GM18951 (cell line): ENCODE measurements around the gene PTPN5.

Source experiments
- POLR2A ChIP-seq: IDR thresholded peaks from 4 replicates; pipeline ENCODE4 v1.6.1; 2011; ENCODE audit warnings: mild to moderate bottlenecking; ENCODE audit not compliant: insufficient read length, insufficient read depth; ENCODE audit errors: extremely low read depth
- in situ Hi-C: fragments of 300-500 bp; cut with MboI; formaldehyde crosslinking; loops from one replicate; pipeline ENCODE4 v1.12.0; 2022; ENCODE audit warnings: low sequenced_read_pairs, mixed read lengths, inconsistent platforms; ENCODE audit not compliant: unreplicated experiment

PTPN5 gene

GRCh38 chr11:18743900-18744514 lies 47.6 kb downstream of the PTPN5 start:
- in situ Hi-C loops, result loop anchor here (25.0 kb wide), 1 partner anchor 207 kb away; the partner anchor contains the start of gene TSG101
- TF ChIP-seq POLR2A, result no peak

DNA sequence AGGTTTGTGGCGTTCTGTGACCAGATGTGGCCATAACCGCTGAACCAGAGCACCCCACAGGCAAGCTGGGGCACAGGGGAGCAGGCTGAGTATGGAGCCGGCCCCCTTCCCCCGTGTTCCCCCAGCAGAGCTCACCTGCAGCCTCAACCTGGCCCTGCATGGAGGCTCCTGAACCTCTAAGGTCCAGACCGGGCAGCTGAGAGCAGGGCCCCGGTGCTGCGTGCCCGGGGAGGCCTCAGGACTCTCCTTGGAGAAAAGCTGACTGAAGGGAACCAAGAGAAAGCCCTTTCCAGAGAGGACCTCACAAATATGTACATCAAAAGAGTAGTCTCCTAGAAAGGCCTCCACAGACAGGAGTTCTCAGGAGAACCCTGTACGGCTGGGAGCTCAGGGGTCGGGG lies 48.2 kb downstream of the PTPN5 start:
- TF ChIP-seq POLR2A, result no peak
- in situ Hi-C loops, result loop anchor here (25.0 kb wide), 1 partner anchor 206 kb away; the partner anchor contains the start of gene TSG101

GRCh38 chr11:18741783-18742182 lies 49.8 kb downstream of the PTPN5 start:
- in situ Hi-C loops, result loop anchor here (25.0 kb wide), 1 partner anchor 204 kb away; the partner anchor contains the start of gene TSG101
- TF ChIP-seq POLR2A, result no peak

DNA sequence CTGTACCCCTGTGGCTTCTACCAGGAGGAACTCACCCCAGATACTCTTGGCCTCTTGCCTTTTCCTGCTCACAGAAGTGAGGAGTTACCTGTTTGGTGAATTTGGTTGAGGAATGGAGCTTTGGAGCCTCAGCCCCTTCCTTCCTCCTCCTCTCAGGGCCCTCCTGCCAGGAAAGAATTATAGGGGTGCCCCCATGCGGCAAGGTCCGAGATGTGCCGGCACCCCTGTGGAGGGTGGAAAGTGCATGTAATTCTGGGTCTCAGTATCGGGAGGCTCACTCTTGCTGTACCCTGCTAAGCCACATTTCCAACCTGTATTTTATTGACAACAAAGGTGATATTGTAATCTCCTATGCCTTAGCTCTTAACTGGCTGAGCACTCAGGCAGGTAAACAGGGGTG lies 51.9 kb downstream of the PTPN5 start:
- TF ChIP-seq POLR2A, result no peak
- in situ Hi-C loops, result loop anchor here (25.0 kb wide), 1 partner anchor 202 kb away; the partner anchor contains the start of gene TSG101

- no peak for TF ChIP-seq POLR2A
- in situ Hi-C loops, result loop anchor here (25.0 kb wide), 1 partner anchor 200 kb away; the partner anchor contains the start of gene TSG101
Measured at GRCh38 chr11:18737642-18738041, 54.0 kb downstream of the PTPN5 start.

DNA sequence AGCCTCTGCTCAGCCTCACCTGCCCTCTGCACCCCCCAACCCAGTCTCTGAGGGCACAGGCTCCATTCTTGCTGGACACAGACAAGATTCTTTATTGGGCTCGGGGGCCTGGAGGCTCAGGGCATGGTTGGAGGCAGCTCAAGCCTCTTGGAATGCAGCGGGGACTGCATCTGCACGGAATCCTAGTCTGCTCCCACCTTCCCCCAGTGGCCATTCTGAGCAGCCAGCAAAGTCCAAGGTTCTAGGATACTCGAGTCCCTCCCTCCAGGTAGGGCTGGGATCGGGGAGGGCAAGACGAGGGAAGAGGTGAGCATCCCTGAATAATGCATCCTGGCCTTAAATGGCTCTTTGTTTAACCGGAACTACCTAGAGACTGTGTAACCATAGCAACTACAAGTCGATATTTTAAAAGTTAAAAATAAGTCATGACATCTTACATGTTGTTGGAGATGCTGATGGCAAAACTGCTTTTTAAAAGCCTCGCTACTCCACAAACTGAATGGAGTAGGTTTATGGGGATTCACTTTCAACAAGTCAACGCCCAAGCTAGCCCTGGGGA lies 54.9 kb downstream of the PTPN5 start:
- in situ Hi-C loops, result loop anchor here (25.0 kb wide), 1 partner anchor 199 kb away; the partner anchor contains the start of gene TSG101

GRCh38 chr11:18733202-18733601 lies 58.4 kb downstream of the PTPN5 start:
- in situ Hi-C loops, result loop anchor here (25.0 kb wide), 1 partner anchor 196 kb away; the partner anchor contains the start of gene TSG101
- no peak for TF ChIP-seq POLR2A

More for the DNA sequence above, 54.9 kb downstream of the PTPN5 start:
- no peak for TF ChIP-seq POLR2A

GRCh38 chr11:18731949-18732821 lies 59.4 kb downstream of the PTPN5 start:
- no peak for TF ChIP-seq POLR2A
- in situ Hi-C loops, result loop anchor here (25.0 kb wide), 1 partner anchor 195 kb away; the partner anchor contains the start of gene TSG101

DNA sequence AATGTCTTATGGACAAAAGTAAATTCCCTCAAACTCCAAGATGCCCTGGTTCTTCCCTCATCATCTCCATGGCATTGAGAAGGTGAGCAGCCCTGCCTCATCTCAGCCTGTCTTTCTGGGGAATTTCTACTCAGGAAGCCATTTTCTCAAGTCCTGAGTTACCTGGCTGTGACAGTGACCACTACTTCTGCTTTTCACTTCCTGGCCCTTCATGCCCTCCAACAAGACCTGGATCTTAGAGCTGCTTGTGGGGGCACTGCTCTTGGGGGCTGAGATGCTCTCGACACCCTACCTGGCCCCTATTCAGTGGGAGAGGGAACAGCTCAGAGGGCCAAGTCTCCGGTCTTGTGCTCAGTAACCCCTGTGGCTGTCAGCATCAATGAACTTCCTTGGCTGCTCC lies 60.2 kb downstream of the PTPN5 start:
- in situ Hi-C loops, result loop anchor here (25.0 kb wide), 1 partner anchor 194 kb away; the partner anchor contains the start of gene TSG101
- TF ChIP-seq POLR2A, result no peak

GRCh38 chr11:18730020-18730419 lies 61.6 kb downstream of the PTPN5 start:
- in situ Hi-C loops, result loop anchor here (25.0 kb wide), 1 partner anchor 193 kb away; the partner anchor contains the start of gene TSG101
- TF ChIP-seq POLR2A, result no peak

DNA sequence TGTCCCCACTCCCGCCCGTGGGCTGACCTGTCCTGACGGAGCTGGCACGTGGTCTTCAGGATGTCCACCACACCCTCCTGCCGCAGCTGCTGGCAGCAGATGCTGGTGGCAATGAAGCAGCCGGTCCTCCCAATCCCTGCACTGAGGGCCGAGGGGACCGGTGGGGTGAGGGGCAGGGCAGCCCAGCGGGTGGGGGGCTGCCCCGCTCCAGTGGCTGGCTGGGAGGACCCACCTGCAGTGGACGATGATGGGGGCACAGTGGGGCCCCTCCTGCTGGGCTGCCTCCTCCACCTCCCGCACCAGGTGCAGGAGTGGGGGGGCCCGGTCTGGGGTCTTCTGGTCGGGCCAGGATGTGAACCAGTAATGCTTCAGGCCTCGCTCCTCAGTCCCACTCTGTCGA lies 62.2 kb downstream of the PTPN5 start:
- no peak for TF ChIP-seq POLR2A
- in situ Hi-C loops, result loop anchor here (25.0 kb wide), 1 partner anchor 192 kb away; the partner anchor contains the start of gene TSG101

DNA sequence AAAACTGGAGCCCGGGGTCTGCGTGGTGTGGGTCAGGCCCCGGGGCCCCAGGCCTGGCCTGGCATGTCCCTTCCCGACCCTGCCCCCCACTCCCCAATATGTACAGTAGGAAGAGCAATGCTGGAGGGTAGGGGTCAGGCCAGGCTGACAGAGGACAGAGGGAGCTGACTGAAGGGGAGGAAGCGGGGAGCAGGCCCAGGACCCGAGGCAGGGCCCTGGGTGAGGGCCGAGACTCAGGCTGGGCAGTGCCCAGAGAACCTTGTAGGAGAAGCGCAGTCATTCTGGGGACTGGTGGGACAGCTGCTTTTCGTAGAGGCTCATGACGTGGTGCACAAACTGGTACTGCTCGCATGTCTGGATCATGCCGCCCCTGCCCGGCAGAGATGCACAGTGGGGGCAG lies 62.9 kb downstream of the PTPN5 start:
- in situ Hi-C loops, result loop anchor here (25.0 kb wide), 1 partner anchor 191 kb away; the partner anchor contains the start of gene TSG101

DNA sequence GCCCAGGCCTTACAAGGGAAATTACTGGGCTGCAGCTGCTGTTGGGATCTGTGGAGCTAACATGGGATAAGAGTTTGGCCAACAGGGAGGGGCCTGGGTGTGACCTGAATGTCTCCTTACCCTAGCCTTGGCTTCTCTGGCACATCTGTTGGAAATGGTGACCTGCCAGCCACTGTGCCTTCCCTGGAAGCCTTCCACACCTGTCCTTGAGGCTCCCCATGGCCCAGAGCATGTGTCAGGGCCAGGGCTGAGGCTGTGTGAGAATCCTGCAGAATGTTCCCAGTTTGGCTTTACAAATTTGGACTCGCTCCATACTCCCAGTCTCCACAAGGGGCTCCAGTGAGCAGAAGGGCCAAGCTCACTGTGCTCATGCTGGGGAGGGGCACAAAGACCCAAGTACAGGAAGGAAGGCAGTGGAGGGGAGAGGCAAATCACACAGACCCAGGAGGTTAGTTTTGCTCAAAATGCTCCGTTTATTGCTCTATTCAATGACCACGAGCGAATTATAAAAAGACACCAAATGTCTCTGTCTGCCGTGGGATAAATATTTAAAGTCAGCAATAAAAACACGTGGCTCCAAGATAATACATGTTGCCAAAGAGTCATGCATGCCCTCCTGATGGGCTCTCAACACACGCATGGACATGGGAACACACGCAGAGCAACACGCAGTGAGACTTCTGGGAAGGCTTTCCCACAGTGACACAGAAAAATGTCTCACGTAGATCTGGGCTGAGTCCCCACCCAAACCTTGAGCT lies 63.9 kb downstream of the PTPN5 start:
- no peak for TF ChIP-seq POLR2A
- in situ Hi-C loops, result loop anchor here (25.0 kb wide), 1 partner anchor 190 kb away; the partner anchor contains the start of gene TSG101

More for the DNA sequence above, 62.9 kb downstream of the PTPN5 start:
- TF ChIP-seq POLR2A, result no peak
